Stimulated activated naive CD4-positive, alpha-beta T cell (primary cell): ENCODE data around the gene SDK1.

Experiments
- DNase-seq, 6 experiments: peaks; one replicate each; lab custom pipeline; 2025; lab: John Stamatoyannopoulos, UW

The SDK1 gene

GRCh38 chr7:4022265-4022664 is 721.2 kb downstream of the SDK1 start:
- DNase-seq = no peak

- DNase-seq = no peak
These were observed 722.5 kb downstream of the SDK1 start for GRCh38 chr7:4023502-4023901.

GRCh38 chr7:4024133-4024532 is 723.1 kb downstream of the SDK1 start:
- DNase-seq = no peak

DNA sequence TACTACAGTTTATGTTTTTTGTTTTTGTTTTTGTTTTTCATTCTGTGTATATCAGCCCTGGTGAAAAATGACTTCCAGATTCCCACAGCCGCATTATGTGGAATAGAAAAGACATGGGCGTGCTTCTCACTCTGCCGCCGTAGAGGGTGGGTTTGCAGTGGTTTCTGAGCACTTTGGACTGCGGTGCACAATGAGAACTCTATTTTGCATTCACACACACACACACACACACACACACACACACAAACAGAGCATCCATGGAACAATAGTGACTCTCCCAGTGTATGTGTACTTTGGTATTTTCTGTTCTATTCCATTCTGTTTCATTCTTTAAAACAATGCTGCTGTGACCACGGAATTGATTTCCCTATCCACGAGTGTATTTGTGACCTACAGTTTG is 723.8 kb downstream of the SDK1 start:
- no peak for DNase-seq

DNA sequence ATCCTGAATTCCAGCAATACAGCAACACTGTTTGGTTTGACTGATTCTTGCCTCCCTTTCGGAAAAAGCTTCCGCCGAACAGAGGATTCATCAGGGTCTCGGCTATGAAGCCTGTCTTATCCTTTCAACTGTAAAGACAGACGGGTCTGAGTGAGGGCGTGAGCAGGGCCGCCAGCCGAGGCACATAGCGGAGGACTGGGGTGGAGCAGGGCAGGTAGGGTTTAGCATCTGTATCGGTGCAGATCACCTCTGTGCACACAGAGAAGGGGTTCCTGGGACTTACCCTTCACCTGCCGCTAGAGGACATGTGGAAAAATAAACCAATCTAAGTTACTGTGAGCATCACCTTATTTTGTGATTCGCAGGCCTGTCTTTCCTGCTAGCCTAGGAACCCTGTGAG is 724.2 kb downstream of the SDK1 start:
- no peak for DNase-seq

GRCh38 chr7:4025694-4026615 is 724.9 kb downstream of the SDK1 start:
- no peak for DNase-seq

GRCh38 chr7:4026941-4027486 is 726.0 kb downstream of the SDK1 start:
- no peak for DNase-seq

DNA sequence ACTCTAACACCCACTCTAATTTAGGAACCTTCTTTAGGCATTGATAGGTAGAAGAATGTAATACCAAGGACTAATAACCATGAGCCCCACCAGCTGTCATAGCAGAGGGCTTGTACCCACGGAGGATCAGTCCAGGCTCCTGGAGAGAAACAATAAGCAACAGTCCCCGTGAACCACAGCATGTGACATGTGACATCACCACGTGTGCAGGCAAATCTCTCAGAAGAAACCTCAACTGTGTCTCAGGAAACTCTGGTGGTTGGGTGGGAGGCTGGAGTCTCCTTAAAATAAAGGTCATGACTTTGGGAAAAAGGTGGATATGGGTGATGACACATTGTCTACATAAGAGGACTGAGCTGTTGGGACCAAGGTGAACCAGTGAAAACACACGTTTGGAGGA is 727.2 kb downstream of the SDK1 start:
- no peak for DNase-seq

DNA sequence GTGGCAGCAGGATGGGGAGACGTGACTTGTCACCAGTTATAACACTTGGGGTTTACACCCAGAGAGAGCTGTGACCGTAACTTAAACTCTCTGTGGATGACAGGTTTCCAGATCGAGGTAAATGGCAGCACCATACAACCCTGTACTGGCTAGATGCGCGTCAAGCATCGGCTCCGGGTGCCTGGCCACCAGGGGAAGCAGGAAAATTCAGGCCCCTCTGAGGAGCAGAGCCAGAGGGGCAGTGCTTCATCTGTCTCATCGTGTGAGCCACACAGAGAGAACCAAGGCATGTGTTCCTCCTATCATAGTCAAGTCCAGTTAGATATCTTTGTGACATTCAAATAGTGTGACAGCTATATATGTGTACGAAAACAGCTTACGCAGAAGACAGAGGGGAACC is 728.9 kb downstream of the SDK1 start:
- no peak for DNase-seq

GRCh38 chr7:4030346-4030950 is 729.4 kb downstream of the SDK1 start:
- DNase-seq = no peak

- no peak for DNase-seq
These were observed 732.9 kb downstream of the SDK1 start for GRCh38 chr7:4033996-4034395.

DNA sequence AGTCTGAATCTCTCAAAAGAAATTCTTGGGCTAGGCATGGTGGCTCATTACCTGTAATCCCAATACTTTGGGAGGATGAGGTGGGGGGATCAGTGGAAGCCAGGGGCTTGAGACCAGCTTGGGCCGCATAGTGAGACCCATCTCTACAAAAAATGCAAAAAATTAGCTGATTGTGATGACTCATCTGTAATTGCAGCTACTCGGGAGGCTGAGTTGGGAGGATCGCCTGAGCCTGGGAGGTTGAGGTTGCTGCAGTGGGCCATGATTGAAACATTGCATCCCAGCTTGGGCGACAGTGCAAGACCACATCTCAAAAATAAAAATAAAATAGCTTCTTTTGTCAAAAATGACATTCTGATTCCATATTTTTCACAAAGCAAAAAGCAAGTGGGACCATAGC is 736.3 kb downstream of the SDK1 start:
- no peak for DNase-seq

GRCh38 chr7:4037877-4038276 is 736.8 kb downstream of the SDK1 start:
- no peak for DNase-seq

DNA sequence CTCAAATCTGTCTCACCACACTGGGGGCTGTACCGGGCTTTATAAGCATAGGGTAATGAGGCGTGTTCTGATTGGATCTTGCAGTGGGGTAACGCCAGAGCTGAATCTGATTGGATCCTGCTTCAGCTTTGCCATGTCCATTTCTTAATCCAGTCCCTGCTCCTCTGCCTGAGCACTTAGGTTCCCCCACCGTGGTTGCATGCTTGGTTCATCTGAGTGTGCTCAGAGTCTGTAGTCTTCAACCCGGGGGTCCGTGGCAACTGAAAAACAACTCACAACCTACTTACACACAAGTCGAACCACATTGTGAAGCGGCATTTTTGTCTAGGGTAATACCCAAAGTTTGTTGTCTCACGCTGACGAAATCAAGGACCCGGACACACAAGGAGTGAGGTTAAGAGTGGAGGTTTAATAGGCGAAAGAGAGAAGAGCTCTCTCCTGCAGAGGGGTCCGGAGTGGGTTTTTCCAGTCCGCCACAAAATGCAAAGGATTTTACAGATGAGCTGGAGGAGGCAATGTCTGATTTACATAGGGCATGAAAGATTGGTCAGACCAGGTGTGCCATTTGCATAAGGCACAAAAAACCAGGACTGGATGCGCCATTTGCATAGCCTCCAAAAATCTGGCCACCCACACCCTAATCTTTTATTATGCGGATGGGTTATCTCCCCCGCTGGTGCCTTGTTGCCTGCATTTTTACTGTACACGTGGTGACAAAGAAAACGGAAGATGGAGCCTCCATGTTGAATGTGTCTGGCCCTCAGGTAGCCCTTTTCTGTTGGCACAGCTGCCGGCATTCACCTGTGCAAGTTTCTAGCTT is 739.3 kb downstream of the SDK1 start:
- DNase-seq = no peak

- DNase-seq = no peak
These were observed 741.5 kb downstream of the SDK1 start for GRCh38 chr7:4042402-4043045.

DNA sequence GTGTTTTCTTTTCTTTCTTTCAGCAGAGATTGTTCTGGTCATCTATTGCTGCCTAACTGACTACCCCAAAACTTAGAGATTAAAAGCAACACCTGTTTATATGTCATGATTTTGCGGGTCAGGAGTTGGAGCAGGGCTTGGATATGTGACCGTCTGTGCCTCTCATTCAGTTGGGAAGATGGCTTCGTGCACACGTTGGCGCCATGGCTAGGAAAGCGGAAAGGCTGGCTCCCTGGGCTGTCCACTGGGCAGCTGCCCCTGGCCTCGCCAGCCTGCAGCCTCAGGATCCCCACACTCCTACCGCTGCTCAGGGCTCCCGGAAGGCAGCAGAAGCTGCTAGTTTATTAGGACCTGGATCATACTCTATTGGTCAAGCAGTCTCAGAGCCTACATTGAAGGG is 742.9 kb downstream of the SDK1 start:
- no peak for DNase-seq

DNA sequence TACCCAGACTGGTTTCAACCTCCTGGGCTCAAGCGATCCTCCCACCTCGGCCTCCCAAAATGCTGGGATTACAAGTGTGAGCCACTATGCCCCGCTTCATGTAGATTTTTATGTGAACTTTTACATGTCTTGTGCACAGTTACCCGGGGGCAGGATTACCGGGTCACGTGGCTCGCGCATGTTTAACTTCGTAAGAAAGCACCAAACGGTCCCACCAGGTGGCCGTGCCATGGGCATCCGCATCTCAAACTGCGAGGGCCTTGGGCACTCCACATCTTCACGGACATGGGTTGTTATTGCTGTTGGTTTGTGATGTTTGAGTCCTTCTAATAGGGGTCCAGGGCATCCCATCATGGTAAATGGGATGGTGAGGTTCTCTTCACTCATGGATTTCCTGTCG is 744.4 kb downstream of the SDK1 start:
- DNase-seq = no peak

DNA sequence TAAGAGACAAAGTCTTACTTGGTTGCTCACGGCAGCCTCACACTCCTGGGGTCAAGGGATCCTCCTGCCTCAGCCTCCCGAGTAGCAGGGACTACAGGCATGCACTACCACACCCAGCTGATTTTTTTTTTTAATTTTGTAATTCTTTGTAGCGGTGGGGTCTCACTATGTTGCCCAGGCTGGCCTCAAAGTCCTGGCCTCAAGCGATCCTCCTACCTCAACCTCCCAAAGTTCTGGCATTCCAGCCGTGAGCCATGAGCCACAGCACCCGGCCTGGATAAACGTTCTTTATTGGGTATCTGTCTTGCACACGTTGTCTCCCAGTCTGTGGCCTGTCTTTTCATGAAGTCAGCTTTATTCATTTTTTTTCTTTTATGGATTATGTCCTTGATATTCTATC is 744.9 kb downstream of the SDK1 start:
- no peak for DNase-seq

GRCh38 chr7:4048336-4048735 is 747.3 kb downstream of the SDK1 start:
- no peak for DNase-seq

GRCh38 chr7:4049202-4049601 is 748.1 kb downstream of the SDK1 start:
- no peak for DNase-seq

DNA sequence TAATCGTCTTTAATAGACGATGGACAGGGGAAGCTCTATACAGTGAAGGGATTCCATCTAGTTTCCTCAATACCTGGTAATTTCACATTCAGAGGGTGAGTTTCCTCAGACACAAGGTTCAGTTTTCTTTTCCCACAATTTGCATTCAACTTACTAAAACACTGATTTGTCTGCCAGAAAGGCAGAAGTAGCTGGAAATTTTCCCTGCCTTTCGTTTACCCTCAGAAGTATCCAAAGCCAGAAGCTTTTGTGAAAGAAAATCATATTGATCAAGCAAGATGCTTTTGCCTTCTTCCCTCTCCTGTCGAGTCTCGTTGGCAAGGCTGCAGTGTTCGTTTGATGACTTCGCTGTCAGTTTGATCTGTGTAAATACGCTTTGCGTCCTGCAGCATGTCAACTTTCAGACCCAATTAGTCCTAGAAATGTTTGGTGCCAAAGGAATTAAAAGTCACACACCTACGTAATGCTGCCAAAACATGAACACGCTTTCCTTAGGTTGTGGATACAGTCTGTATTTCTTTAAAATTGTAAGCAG is 749.1 kb downstream of the SDK1 start:
- DNase-seq = no peak

- DNase-seq = no peak
These were observed 750.6 kb downstream of the SDK1 start for GRCh38 chr7:4051696-4052095.
